ENCODE results near the gene VAX1.
"Not testable (repeated sequence)": the region's sequence is repeated elsewhere in the genome, so short reads cannot be mapped to it uniquely, and the experiment has no call there.

Gene VAX1

GRCh38 chr10:117084421-117085246, 53.4 kb downstream of the VAX1 start:
- DNase-seq, result not testable (repeated sequence)
